A673 (cell line): ENCODE measurements around the gene CTSO.

Experiments used
- CTCF ChIP-seq: fragments of 300-800, 200-600 bp; sonication (generic); conservative IDR thresholded peaks from 2 replicates; pipeline ENCODE4 v1.5.1; 2017; ENCODE audit warnings: low read depth, mild to moderate bottlenecking, antibody characterized with exemption, low read length, moderate library complexity, mixed read lengths
- EZH2 ChIP-seq: fragments of 200-600 bp; sonication (generic); IDR thresholded peaks from 2 replicates; pipeline ENCODE4 v1.6.1; 2017; ENCODE audit warnings: borderline replicate concordance, low read depth, mild to moderate bottlenecking, mixed read lengths, antibody characterized with exemption, low read length; ENCODE audit not compliant: poor library complexity, severe bottlenecking

- no peak for TF ChIP-seq CTCF
- TF ChIP-seq EZH2, result no peak
Observed at GRCh38 chr4:155966171-155966570, 12.5 kb upstream of the CTSO start.
